Subcutaneous adipose tissue (tissue), 4 donors: ENCODE measurements around the gene LARGE1. TPM values are rescaled to one million over a fixed set of nuclear protein-coding genes. Genes with fewer than 3 reads are reported as not detected.

Experiments used
- total RNA-seq, 4 donors: library from RNA; depleted of rRNA; stranded (reverse); fragments of >200 nt; gene quantifications; one replicate each; pipeline ENCODE4 v1.1.0, GENCODE V29; 2016
- TF ChIP-seq, protein P1 (sequence below): fragments of 450-650 bp; IDR thresholded peaks from one replicate; pipeline ENCODE4 v1.5.1; 2016; ENCODE audit warnings: low read depth, mild to moderate bottlenecking, control low read depth, antibody characterized with exemption, moderate library complexity

Gene LARGE1
- total RNA-seq, 4 donors from 2014 or later, result 19.4 to 28.8 (median 22.1) TPM

DNA sequence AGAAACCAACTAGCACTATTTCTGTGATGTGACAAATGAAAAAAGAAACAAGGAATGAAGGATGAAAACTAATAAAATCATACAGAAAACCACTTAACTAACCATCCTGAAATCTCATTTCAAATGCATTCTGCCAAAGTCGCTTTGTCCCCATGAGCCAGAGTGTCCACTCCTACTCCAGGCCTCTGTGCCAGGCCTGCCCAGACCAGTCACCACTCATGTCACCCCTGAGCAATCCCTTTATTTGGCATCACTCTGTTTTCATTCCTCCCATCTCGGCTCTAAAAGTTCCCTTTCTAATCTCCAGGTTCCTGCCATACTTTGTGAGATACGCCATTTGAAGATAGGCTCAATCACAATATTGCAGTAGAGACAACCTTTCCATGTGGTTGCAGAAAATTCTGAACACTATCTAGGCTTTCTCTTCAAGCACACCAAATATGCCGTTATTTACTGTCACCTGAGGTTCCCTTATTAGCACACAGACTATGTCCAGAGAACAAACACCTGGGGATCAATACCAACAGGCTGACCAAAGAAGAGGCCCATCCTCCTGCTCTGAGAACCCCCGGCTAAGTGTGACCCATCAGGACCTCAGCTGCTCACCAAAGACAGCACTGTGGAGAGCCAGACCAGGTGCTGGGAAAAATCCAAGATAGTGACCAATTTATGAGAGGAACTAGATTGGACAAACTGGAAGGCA lies 202.4 kb downstream of the LARGE1 start:
- TF ChIP-seq, protein P1, sequence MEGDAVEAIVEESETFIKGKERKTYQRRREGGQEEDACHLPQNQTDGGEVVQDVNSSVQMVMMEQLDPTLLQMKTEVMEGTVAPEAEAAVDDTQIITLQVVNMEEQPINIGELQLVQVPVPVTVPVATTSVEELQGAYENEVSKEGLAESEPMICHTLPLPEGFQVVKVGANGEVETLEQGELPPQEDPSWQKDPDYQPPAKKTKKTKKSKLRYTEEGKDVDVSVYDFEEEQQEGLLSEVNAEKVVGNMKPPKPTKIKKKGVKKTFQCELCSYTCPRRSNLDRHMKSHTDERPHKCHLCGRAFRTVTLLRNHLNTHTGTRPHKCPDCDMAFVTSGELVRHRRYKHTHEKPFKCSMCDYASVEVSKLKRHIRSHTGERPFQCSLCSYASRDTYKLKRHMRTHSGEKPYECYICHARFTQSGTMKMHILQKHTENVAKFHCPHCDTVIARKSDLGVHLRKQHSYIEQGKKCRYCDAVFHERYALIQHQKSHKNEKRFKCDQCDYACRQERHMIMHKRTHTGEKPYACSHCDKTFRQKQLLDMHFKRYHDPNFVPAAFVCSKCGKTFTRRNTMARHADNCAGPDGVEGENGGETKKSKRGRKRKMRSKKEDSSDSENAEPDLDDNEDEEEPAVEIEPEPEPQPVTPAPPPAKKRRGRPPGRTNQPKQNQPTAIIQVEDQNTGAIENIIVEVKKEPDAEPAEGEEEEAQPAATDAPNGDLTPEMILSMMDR, result no peak

DNA sequence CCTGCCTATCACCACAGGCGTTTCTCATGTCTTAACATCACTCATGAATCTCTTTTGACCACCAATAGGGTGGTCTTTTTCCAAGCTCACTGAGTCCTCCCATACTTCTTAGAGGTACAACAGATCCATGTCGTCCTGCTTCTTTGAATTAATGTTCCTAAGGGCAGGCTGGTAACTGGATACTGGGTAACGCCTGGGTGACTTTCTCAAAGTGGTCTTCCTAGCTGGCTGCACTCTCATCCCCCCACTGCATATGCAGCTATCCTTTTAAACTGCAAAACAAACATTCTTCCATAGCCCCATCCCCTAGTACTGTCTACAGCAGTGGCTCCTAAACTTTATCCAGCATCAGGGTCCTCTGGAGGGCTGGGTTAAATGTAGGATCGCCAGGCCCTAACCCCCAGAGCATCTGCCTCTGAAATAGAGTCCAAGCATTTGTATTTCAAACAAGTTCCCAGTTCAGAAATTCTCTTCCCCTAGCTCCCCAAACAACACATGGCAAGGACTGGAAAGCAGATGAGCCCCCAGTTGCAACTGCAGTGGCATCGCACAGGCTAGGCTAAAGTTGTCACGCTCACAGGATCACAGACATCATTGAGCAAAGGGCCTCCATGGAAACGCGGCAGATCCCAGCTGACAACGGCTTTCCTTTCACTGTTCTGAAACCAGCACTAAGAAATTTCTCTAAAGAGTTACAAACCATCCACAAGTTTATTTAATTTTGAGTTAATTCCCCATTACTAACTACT lies 204.9 kb downstream of the LARGE1 start:
- TF ChIP-seq, protein P1, result no peak

DNA sequence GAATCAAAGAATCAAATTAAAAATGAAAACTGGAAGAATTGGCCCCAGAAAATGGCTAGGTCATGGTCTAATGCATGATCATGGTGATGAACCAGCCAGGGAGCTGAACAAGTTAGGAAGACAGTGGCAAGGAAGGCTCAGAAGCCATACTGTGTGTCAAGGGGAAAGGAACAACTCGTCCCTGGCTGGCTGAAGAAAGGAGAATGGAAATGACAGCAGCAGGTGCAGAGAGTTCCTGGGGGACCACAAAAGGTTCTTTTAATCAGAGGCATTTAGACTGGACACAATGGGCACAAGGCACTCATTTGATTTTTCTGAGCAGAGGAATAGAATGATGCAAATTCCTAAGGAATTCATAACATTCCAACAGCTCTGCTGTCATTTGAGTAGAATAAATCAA lies 209.9 kb downstream of the LARGE1 start:
- TF ChIP-seq, protein P1, result no peak

DNA sequence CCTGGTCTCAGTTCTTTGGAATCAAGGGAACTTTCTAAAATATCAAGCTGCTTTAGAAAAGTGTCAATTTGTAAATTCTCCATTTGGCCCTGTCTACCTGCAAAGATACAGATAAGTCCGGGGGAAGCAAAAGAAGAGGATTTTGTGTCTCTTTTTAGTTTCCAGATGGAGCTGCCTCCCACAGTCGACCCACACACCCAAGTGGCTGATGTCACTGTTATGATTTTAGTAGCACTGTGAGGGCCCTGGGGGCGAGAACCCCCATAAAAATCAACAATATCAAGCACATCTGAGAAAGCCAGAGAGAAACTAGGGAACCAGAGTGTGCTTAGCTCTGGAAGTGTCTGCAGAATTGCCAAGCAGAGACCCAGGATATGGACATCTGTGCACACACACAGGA lies 212.7 kb downstream of the LARGE1 start:
- TF ChIP-seq, protein P1, result no peak

DNA sequence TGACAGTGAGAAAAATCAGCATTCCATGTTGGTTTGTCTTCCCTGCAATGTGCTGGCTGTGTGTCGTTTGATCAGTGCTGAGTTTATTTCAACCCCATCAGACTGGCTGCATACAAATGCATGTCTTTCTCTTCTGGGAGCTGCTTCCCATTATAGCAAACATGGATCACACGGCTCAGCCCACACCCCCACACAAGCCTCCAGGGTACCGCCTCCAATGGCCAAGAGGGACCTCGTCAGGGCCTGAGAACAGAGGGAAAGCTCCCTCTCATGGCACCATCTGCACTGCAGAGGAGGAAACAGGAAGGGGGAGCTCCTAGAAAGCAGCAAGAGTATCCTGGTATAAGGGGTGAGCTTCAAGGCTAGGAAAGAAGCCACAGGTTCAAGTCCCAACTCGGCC lies 214.2 kb downstream of the LARGE1 start:
- TF ChIP-seq, protein P1, result no peak

DNA sequence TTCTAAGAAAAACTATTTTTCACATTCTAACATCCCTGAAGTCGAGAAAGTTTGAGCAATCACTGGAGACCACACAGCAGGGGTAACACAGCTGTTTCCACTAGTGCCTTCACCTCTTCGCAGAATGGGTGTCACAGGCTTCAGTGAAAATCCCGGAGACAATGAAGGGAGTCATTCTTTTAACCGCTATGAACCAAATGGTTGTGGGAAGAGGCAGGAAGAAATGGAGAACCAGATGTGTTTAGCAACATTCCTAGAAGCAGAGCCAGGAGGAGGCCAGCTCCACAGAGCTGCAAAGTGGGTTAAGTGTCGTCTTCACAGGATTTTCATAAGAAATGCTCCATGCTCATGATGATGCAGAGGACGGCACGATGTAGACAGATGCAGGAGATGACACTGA lies 221.1 kb downstream of the LARGE1 start:
- TF ChIP-seq, protein P1, result no peak

DNA sequence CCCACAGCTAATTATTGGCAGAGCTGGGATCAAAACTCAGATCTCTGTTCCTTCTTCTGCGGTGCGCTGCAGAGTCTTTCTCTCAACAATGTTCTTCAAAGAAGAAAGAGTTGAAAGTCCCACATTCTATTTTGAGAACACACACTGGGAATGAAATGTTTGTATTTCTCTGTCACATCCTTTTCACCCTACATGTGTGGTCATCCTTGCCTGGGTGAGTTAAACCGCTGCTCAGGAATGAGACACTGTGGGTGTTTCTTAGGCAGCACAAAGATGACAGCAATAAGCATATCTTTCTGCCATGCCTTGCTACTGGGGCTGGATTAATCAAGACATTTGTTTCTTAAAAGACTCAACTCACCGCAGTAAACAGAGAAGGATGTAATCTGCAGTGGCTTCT lies 222.6 kb downstream of the LARGE1 start:
- TF ChIP-seq, protein P1, result no peak
